ENCODE results near the gene PRKACA.
A peak's percentile ranks its signal among the peaks of the same experiment; 100 is the strongest.

PRKACA gene

DNA sequence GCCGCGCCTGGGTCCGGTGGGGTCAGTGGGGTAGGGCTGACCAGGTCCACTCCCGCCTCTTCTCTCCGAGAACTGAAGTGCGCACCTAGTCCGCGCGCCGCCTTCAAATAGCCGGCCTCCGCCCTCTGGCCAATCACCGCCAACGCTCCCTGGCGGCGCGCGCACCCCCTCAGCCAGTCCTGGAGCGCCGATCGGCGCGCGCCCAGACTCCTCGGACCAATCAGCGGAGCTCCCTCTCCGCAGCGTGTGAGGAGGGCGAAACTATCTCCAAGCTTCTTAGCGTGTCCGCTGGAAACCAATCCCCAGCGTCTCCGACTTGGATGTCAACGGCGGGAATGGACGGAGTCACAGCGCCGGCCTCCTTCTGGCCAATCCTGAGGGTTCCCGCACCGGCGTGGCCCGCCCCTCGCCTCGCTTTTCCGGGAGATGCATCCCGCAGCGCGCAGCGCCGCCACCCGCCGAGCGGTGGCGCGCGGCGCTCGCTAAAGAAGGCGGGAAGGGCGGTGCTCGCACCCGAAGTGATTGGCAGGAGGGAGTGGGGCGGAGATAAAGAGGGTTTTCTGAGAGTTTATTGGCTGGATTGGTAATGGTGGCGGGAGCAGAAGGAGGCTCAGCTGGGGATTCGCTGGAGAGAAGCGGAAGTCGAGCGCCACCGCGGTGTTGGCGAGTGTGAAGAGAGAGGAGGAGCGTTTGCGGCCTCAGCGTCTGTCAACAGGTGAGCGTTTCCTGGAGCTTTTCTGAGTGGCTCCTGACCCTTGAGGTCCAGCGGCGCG, 19.1 kb upstream of the PRKACA start, which contains the start of gene ASF1B:
TSS of gene ASF1B (minus strand) at position 81 of the 773 bp plus-strand sequence. CDS start 133 bp downstream, outside the sequence.
- TF ChIP-seq, protein P1, sequence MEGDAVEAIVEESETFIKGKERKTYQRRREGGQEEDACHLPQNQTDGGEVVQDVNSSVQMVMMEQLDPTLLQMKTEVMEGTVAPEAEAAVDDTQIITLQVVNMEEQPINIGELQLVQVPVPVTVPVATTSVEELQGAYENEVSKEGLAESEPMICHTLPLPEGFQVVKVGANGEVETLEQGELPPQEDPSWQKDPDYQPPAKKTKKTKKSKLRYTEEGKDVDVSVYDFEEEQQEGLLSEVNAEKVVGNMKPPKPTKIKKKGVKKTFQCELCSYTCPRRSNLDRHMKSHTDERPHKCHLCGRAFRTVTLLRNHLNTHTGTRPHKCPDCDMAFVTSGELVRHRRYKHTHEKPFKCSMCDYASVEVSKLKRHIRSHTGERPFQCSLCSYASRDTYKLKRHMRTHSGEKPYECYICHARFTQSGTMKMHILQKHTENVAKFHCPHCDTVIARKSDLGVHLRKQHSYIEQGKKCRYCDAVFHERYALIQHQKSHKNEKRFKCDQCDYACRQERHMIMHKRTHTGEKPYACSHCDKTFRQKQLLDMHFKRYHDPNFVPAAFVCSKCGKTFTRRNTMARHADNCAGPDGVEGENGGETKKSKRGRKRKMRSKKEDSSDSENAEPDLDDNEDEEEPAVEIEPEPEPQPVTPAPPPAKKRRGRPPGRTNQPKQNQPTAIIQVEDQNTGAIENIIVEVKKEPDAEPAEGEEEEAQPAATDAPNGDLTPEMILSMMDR (conservative IDR thresholded peaks at IDR 0.05): peak; percentile 99
- no peak for TF ChIP-seq ZFX (IDR thresholded peaks at IDR 0.05)
- peak within 1 kb of the TSS; percentile 86 for H3K27ac ChIP-seq

DNA sequence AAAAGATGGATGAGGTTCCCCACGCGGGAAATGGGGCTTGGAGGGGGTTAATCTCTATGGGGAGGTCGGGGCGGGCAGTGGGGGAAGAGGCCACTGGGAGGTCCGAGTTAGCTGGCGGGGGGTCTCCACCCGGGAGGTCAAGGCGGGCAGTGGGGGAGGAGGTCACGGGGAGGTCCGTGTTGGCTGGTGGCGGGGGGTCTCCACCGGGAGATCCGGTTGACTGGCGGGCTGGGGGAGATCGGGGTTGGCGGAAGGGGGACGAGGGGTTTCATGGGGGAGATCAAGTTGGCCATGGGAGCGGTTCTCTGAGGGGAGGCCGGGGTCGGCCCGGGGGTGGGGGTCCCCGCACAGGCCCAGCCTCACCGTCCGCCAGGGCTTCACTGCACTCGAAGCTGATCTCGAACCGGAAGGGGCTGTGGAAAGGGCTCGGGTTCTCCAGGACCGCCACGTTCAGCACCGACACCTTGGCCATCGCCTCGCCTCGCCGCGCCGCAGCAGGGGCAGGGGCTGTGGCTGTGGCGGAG, 18.5 kb upstream of the PRKACA start:
- peak overlapping the region; percentile 84 for H3K27ac ChIP-seq
- peak; percentile 30; the same call in 1 of the 2 replicates for TF ChIP-seq ZFX (IDR thresholded peaks at IDR 0.05)
- TF ChIP-seq, protein P1 (conservative IDR thresholded peaks at IDR 0.05): no peak

DNA sequence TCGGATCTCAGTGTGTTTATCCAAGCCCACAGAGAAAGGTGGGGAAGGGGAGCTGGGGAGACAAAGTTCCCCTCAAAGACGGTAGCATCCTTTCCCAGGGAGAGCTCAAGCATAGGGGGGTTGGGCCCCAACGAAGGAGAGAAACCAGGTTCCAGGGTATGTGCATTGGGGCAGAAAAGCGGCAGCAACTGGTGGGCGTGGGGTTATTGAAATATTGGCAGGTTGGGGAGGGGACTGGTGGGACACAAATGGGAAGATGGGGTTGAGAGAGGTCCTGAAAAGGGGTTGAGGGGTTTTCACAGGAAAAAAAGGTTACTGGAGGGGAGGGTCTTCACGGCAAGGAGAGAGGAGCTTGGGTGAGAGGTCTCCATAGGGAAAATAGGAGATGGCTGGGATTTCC, 17.8 kb upstream of the PRKACA start:
- no peak for TF ChIP-seq ZFX (IDR thresholded peaks at IDR 0.05)
- TF ChIP-seq, protein P1 (conservative IDR thresholded peaks at IDR 0.05): no peak
- peak overlapping the region; percentile 84 for H3K27ac ChIP-seq

DNA sequence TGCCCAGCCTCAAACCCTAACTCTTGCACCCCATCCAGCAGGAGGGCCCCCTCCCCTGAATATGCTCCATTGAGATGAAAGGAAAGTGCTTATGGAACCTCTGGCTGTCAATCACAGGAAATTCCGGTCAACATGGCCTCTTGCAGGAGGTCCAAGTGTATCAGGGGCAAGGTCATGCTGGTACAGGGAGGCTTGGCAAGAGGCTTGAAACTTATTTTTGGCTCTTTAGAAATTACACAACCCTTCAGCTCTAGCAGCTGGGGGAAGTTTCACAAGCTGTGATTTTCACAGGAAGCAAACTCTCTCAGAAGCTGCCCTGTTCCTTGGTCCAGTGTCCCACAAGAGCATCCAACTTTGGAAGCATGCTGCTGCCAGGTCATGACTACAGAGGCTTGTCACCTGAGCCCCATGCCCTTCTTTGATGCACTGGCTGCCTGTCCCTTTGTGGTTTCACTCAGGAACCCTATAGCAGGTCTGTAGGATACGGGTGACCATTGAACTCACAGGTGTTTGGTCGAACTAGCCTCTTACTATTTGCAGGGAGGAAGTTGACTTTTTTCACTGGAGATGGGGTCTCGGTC, 10.5 kb upstream of the PRKACA start:
- H3K27ac ChIP-seq: no peak overlapping the region
- TF ChIP-seq, protein P1 (conservative IDR thresholded peaks at IDR 0.05): no peak
- TF ChIP-seq ZFX (IDR thresholded peaks at IDR 0.05): no peak

DNA sequence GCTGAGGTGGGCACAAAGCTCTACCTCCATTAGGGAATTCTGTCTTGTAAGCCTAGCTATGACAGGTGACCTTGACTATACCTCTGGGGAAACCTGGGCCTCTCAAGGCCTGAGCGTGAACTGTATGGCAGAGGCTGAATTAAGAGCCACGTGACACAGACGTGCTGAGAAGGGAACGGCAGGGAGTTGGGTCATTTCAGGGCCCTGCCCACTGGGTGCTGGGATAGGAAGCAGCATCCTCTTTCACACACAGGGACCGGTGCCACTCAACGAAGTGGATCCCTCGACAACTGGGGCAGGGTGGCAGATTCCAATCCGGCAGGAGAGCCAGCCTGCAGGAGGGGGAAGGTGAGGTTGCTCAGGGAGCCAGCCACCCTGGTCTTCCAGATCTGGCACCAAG, 9.6 kb upstream of the PRKACA start:
- no peak overlapping the region for H3K27ac ChIP-seq
- TF ChIP-seq ZFX (IDR thresholded peaks at IDR 0.05): no peak
- TF ChIP-seq, protein P1 (conservative IDR thresholded peaks at IDR 0.05): no peak

DNA sequence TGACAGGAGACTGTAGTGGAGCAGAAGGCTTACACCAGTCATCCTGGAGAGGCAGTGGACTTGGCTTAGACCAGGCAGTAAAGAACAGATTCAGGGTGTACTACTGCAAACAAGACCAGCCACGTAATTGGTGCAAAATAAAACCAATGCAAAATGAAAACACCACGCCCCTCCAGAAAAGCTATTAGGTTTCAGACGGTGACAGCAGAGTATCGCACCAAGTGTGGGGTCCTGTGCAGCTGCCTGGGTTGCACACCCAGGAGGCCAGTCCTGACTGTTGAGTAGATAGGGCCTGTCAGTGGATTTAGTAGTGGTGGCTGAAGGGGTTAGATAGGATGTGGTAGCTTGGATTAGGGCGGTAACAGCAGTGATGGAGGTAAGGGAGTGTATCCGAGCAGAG, 5.4 kb upstream of the PRKACA start:
- H3K27ac ChIP-seq: no peak overlapping the region
- TF ChIP-seq, protein P1 (conservative IDR thresholded peaks at IDR 0.05): no peak
- no peak for TF ChIP-seq ZFX (IDR thresholded peaks at IDR 0.05)

DNA sequence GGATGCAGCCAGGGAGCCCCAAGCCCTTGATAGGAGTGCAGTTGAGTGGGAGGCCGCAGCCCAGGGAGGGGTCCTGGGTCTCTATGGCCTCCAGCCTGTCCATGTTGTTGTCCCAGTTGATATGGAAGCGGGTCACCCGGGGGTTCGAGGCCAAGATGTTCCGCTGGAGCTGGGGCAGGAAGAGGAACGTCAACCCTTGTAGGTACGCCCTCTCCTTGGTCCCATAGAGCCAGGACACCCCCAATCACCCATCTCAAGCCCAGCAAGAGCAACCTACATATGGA, 2.9 kb upstream of the PRKACA start:
- no peak for TF ChIP-seq ZFX (IDR thresholded peaks at IDR 0.05)
- TF ChIP-seq, protein P1 (conservative IDR thresholded peaks at IDR 0.05): no peak
- no peak overlapping the region; the same call in 1 of the 2 replicates for H3K27ac ChIP-seq

Measured in C4-2B (cell line).